Esophagus squamous epithelium (tissue), 4 donors: ENCODE results near the gene ANTXR2.

Experiments
- CTCF ChIP-seq, 6 experiments: fragments of 450-650 bp in 4 of 6; fragments of 200-600 bp in 2 of 6; sonication (generic) in 2 of 6; IDR thresholded peaks; one replicate each; pipeline ENCODE4 v1.5.1; 2016 to 2019; ENCODE audit warnings: antibody characterized with exemption in 6 of 6, mild to moderate bottlenecking in 4 of 6, moderate library complexity in 4 of 6
- POLR2A ChIP-seq, 4 donors: fragments of 450-650 bp; IDR thresholded peaks; one replicate each; pipeline ENCODE4 v1.6.1; 2017; ENCODE audit warnings: antibody characterized with exemption in 4 of 4, mild to moderate bottlenecking in 4 of 4, moderate library complexity in 3 of 4

GRCh38 chr4:80026100-80026499 is 46.9 kb downstream of the ANTXR2 start:
- no peak for TF ChIP-seq CTCF (IDR thresholded peaks at IDR 0.05)
- TF ChIP-seq POLR2A (IDR thresholded peaks at IDR 0.05), result no peak
